GM18499 (cell line): Measurements from ENCODE around the gene RNF11.

Source experiments
- ATAC-seq: cut with Tn5 transposase; IDR thresholded peaks from one replicate; pipeline ENCODE4 v1.9.1; 2021; ENCODE audit warnings: moderate number of reproducible peaks; ENCODE audit not compliant: insufficient read depth, unreplicated experiment

The RNF11 gene

DNA sequence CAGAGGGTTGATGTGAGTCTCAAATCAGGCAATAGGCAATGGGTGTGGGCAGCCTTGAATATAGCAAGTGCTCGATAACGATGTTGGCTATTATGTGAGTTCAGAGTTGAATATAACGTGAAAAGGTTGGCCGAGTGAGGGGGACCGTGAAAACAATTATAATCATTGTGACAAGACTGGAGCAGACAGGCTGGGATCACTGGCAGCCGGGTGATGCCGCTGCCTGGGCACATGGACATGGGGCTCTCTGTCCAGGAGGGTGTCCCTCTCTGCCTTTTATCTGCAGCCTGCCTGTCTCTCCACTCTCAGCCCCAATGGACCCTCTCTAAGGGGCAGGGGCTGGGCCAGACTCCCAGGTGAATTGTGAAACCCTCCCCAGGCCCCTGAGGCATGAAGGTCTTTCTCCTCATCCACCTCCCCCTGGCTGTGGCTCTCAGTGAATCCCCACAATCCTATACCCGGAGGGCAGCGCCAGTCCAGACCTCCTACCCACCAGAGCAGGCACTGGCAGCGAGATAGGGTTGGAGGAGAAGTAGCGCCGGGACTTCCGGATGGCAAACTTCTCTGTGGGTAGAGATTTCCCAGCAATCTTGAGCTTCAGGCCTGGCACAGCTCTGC, 57.9 kb downstream of the RNF11 start:
- no peak for ATAC-seq

DNA sequence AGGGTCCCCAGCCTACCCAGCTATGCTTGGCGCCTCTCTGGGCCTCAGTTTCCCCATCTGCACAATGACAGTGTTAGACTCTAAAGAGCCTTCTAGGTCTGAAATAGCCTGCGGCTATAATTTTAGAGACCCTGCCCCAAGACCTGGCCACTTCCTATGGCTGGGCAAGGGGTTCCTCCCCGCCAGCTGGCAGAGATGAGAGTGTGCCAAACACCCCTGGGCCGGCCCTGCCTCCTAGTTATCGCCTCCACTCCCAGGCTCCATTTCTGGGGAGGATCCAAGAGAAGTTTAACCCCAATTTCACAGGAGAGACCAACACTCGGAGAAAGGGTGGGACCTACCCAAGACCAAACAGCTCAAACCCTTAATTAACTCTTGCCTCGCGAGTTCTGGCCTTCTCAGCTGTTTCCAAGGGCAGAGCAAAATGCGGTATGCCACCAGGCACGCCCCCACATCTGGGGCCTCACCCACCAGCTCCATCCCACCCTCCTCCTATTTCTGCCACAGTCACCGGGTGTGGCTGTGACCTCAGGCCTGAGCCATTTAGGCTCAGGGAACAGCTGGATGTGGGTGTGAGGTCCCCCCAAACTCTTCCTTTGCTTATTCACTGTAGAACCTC, 58.6 kb downstream of the RNF11 start:
- ATAC-seq = no peak

DNA sequence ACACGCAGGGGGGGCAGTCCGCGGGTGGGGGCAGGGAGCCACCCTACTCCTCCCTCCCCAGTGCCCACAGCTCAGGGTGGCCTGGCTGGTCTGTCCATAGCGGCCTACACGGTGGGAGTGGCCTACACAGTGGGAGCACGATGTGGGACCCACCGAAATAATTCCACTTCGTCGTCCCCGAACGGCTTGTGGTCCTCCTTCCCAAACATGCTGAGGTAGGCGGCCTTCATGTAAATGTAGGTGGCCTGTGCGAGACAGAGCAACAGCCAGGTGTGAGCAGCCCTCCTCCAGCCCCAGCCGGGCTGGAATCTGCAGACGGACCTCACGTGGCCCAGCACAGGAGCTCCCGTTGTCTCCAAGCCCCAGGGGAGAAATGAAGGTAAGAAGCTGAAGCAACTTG, 59.9 kb downstream of the RNF11 start:
- no peak for ATAC-seq

DNA sequence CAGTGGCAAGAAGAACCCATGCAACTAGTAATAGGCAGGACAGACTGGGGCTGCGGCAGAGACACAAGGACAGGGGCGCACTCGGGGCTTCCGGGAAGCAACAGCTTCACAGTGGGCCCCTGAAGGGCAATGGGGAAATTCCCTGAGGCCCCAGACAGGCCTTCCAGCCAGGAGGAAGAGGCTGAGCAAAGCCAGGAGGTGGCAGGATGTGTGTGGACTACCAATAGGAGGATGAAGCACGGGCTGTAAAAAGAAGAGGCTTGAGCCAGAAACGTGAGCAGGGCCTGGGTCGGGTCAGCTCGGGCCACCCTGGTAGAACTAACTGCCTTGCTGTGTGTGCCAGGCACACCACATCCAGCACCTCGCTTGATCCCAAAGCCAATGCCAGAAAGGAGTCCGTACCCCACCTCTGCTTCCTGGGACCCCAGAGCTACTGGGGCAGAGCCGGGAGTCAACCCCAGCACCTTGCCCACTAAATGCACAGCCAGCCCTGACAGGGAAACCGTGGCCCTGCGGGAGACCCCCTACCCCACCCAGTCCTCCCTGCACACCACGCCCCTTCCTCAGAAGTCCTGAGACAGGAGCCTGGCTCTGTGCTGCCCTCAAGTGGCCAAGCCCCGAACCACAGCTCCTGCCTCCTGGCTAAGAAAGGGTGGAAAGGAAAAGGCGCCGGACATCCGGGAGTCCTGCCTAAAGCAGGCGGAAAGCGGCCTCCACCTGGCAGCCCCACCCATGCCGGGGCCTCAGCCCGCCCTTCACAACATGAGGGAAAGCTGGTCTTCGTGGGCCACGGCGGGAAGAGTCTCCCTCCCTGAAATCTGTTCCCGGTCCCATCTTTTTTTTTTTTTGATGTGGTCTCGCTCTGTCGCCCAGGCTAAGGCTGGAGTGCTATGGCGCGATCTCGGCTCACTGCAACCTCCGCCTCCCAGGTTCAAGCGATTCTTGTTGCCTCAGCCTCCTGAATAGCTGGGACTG, 60.6 kb downstream of the RNF11 start:
- no peak for ATAC-seq

DNA sequence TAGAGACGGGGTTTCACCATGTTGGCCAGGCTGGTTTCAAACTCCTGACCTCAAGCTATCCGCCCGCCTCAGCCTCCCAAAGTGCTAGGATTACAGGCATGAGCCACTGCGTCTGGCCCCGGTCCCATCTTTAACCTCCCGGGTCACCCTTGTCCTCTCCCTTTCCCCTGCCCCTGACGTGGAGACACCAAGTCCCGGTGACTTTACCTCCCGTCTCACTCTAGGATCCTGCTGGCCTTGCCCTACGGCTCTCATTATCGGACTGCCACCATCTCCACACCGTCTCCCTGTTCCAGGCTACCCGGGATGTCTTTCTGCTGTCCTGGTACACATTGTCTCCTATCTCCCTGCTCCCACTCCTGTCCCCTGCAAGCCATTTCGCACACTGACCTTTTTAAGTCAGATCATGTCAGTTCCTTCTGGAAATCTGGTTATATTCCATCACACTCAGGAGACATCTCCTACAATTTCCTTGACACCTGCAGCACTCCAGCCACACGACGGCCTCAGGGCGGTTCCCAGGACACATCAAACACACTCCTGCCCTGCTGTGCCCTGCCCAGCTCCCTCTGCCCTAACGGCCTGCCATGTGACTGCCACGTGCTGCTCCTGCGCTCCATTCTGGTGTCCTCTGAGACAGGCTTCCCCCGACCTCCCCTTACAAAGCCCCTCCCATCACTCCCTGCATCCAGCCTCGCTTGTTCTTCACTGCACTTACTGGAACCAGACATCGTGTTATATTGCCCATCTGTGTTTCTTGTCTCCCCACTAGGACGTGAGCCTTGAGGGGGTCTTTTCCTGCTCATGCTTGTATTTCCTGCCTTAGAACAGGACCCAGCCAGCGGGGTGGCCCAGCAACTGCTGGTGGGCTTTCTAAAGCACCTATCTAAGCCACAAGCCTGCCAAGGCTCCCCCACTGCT, 61.6 kb downstream of the RNF11 start:
- ATAC-seq = no peak

DNA sequence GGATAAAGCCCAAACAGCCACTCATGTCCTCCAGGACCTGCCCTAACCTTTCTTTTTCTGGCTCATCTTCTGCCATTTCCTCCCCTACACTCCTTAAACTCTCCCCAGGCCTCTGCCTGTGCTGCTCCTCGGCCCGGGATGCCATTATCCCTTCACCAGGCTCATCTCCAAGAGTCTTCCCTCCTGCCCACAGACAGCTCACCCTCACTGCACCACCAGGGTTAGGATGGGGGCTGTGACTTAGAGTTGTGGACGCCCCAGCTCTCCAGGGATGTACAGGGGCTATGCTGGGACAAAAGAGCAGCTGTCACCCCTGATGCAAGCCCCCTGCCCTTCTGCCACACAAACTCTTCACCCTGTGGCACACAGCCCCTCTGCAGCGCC, 62.2 kb downstream of the RNF11 start:
- no peak for ATAC-seq

DNA sequence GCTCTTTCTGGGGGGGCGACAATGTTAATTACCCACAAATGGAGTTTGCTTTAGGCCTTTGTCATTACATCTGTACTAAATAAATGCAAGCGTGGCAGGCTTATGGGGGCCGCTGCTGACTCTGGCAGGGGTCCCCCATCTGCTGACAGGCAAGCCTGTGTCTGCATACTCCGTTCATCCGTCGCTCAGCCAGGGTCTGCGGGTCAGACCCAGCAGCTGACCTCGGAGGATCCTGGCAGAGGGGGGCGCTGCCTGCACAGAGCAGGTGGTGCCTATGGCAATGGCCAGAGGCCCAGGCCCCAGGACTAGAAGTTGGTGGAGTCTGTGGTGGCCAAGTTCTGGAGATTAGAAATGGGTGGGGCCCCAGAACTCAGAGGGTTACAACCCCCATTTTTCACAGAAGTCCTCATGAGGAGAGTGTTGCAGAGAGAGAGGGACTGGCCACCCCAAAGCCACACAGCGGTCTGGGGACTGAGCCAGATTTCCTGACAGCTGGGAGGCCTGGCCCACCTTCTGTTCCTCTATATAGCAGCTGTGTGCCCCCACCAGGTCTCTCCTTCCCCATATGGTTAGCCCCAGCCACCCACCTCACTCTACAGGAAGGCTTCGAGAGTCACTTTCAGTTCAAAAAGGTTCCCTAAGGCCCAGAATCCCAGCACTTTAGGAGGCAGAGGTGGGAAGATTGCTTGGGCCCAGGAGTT, 63.3 kb downstream of the RNF11 start:
- ATAC-seq = no peak

DNA sequence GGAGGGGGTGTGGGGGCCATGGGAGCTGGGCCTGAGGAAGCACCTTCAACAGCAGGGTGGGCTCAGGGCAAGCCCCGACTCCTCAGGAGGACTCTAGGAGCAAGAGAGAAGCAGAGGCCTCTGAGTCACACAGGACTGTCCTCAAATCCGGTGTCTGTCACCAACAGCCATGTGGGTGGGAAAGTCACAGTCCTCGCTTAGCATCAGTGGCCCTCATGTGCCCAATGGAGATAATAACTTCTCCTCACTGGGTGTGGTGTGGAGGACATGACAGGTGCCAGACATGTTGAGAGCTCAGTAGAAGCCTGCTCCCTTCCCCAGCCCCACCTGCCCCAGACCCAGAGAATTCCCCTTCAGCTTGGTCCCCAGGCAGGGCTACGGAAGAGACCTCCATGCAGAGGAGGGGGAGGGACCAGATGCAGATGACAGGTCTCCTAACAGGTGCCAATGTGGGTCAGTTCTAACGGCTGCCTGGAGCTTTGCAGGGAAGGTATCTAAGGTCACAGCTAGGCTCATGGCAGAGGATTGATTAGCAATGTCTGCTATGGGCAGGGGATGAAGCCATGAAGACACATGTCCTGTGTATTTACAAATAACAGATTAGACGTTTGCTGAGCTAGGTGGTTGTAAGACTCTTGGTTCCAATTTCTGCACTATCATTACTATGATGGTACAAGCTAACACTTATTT, 64.1 kb downstream of the RNF11 start:
- ATAC-seq = no peak

DNA sequence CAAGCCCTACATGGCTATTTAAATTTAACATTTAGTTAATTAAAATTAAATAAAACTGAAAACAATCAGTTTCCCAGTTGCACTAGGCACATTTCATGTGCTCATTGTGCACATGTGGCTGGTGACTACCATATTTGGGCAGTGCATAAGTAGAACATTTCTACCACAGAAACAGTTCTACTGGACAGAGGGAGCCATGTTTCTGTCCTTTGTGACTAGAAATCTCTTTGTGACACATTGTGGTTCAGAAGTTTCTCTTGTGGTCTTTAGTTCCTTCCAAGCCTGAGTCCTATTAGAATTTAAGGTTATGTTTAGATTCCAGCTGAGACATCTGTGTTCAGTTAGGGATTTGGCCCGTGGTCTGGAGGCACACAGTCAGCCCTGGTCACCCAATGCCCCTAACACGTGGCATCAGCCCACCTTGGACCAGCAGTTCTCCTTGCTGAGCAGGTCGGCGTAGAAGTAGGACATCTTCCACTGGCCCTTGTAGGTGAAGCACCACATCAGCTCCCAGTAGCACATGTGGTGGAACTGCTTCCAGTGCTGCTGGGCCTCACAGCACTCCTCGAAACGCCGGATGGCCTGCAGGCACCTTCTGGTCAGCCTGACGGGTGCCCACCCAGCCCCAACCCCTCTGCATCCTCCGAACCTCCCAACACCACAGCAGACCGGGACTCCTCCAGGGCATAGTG, 65.2 kb downstream of the RNF11 start:
- ATAC-seq = no peak

DNA sequence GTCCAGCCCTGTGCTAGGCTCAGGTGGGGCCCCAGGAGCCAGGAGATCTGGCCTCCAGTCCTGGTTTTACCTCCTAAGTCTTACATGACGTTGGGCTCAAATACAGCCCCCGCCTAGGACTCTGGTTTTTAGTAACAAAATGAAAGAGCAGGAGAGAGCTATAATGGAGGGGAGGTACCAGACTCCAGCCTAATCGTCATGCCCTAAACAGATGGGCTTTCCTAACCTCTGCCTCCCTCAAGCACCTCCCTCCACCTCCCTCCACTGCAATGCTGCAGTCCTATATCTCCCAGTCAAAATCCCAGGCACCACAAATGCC, 65.7 kb downstream of the RNF11 start:
- no peak for ATAC-seq

DNA sequence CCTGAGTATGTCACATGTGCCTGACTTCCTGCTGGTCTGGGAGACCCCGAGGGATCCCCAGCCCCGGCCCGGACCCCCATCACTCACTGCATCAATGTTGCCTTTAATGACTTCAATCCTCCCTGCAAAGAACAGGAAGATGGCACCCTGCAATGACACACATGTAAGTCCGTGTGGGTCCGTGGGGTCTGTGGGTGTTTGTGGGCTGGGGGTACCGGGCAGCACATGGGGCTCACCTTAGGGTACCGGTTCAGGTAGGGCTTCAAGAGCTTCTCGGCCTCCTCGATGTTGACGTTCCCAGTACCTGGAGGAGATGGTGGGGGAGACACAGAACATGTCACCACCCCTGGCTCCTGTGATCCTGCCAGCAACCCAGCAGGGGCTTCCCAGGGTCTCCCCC, 66.2 kb downstream of the RNF11 start:
- no peak for ATAC-seq

DNA sequence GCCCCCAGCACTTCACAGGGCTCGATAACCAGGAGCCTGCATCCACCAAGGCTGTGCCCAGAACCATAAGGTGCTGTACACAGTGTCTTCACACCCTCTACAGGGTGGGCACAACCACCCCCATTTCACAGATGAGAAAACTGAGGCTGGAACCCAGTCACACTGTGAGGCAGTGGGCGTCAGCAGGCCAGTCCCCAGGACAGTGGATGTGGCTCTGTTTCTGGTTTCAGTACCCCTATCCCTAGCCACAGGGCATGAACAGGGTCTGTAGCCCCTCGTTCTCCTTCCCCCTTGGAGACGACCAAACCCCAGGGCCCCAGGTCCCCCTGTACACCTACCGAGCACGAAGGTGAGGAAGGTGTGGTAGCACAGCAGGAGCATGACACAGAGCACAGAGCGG, 66.7 kb downstream of the RNF11 start:
- no peak for ATAC-seq

DNA sequence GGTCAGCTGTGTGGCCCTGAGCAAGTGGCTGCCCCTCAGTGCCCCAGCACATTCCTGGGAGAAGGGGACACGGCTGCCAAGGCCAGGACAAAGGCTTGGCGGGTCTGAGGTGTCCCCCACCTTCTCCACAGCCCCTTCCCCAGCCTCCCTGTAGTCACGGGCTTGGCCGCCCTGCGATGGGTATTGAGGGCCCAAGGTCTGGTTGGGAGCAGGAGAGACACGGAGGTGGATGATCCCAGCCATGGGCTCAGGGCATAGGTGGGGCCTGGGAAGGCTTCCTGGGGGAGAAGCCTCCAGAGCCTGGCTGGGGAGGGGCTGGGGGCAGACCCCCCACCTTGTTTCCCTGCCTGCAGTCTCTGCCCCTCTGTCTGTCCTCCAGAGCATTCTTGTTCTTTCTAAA, 67.2 kb downstream of the RNF11 start:
- ATAC-seq = no peak

DNA sequence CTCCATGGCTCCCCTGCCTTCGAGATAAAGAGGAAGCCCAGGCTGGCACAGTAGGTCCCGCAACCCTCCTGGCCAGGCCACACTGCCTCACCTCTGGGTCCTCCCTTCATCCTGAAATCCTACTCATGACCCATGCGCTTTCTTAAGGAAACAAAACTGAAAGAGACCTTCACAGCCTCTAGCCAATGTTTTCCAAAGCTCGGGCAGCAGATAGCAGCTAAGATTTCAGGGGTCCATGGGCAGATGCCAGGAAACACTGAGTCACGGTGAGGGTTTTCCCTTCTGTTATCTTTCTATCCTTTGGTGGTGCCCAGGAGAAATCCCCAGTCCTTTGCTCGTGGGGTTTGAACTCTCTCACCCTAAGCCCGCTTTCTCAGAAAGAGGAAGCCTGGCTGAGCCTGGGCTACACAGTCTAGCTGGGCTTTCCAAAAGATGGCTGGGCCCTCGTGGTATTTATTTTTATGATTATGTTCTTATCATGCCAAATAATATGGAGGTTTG, 67.7 kb downstream of the RNF11 start:
- no peak for ATAC-seq

DNA sequence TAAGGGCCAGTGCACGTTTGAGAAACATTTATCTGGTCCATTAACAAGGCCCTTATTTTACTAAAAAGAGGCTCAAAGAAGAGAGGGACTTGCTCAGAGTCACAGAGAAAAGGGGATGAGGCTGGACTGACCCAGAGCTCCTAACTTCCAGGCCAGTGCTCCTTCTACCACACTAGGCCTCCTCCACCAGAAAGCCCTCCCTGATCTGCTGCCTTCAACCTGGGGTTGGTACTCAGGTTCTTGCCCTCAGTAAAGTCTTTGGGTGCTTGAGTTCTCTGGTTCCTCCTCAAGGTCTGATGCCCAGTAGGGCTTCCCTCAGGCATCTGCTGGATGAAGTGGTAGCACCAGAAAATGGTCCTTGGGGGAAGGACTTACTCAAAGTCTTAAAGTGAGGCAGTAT, 68.3 kb downstream of the RNF11 start:
- ATAC-seq = no peak

DNA sequence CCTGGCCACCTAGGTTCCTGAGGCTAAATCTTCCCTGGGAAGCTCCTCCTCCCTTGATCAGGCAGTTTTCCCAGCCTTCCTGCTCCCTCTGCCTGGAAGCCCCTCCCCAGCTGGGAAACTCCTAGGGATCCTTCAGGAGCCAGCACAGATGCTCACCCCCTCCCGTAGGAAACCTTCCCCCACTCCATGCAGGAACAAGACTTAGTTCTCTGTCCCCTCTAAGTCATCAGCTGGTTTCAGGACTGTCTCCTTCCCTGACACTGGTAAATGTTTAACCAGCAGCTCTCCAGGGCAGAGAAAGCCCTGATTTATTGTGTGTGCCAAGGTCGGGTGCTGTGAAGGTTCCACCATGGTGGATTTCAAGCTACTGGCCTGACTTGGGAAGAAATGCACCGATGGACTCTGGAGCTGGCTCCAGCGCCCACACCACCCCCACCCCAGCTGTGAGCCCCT, 69.3 kb downstream of the RNF11 start:
- no peak for ATAC-seq

DNA sequence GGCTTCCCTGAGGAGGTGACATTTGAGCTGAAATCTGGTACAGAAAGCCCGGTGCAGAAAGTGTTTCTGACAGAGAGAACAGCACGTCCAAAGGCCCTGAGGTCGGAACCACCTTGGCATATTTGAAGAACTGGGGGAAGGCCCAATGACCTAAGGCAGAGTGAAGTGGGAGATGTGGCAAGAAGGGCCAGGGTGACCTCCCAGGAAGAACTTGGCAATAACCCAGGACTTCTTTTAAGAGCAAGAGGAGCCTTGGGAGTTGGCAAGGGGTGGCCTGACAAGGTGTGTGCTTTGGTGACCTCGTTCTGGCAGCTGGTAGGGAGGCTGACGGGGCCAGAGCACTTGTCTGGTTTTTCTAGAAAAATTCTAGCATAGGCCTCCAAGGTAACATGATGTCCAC, 70.9 kb downstream of the RNF11 start:
- ATAC-seq = no peak

DNA sequence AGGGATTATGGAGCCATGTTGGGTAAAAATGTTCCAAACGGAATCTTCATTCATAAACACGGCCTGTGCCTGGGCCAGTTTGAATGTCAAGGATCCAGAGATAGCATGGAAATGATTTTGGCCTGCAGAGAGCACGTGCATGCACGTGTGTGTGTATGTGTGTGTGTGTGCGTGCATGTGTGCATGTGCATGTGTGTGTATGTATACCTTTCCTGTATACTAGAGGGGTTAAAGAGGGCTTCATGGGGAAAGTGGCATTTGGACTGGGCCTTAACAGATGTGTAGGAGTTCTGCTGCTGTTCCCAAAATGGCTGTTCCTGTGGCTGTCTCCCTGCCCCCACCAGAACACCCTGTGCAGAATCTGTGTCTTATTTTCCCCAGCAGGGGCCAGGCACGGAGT, 72.6 kb downstream of the RNF11 start:
- ATAC-seq = no peak

DNA sequence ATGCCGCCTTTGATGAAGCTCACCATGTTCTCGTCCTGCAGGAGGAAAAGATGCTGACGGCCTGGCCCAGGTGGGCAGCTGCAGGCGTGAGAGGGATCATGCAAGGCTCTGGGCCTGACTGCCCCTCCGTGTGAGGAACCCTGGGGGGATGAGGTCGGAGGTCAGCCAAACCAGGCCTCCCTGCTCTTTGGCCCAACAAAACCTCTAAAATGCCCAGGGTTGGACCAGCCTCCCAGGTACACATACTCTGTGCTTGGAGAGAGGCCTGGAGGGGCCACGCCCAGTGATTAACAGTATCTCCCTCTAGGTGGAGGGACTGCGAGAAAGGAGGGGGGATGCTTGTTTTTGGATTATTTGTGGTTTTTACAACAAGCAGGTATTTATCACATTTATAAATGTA, 73.2 kb downstream of the RNF11 start:
- ATAC-seq = no peak
